NCI-H345 treated with DMSO at 0.1 percent for 48 hours (cell line): ENCODE results near the gene PDCD6IP.
A peak's percentile ranks its signal among the peaks of the same experiment; 100 is the strongest.
"Not testable (repeated sequence)": the region's sequence is repeated elsewhere in the genome, so short reads cannot be mapped to it uniquely, and the experiment has no call there.

Experiments used
- DNase-seq: peaks from one replicate; lab custom pipeline; 2025; ENCODE audit not compliant: unreplicated experiment; lab: John Stamatoyannopoulos, UW

The PDCD6IP gene

DNA sequence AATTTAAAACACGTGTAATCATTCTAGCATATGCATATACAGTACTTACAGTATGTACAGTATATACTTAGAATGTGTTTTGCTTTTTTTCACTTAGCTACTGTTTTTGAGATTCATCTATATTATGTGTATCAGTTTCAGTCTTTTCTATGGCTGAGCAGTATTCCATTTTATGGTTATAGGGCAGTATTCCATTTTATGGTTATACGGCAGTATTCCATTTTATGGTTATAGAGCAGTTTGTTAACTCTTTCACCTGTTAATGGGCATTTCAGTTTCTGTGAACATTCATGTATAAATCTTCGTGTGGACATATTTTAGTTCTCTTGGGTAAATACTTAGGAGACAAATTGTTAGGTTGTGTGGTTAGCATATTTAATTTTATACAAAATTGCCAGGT lies 40.9 kb downstream of the PDCD6IP start:
- no peak for DNase-seq

- no peak for DNase-seq
Observed at GRCh38 chr3:33840179-33840578, 41.7 kb downstream of the PDCD6IP start.

- no peak for DNase-seq
Observed at GRCh38 chr3:33848624-33849347, 50.4 kb downstream of the PDCD6IP start.

DNA sequence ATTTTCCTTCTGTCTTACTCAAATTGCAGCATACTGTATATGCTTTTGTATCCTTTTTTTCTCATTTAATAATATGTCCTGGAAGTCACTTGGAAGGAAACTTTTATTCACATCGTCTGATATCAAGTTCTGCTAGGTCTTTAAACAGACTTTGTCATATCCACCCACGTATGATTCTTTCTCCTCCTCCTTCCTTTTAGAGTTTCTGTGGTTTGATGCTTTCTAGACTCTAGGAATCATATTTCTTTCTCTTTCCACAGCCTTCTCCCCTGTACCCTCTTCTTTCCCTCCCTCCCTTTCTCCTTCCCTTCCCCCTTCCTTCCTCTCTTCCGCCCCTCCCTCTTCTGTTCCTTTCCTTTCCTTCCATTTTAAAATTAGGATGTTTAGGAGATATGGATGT lies 52.2 kb downstream of the PDCD6IP start:
- not testable (repeated sequence) for DNase-seq

GRCh38 chr3:33855407-33855806 lies 57.0 kb downstream of the PDCD6IP start:
- not testable (repeated sequence) for DNase-seq

- no peak for DNase-seq
Observed at GRCh38 chr3:33855884-33856546, 57.6 kb downstream of the PDCD6IP start.

DNA sequence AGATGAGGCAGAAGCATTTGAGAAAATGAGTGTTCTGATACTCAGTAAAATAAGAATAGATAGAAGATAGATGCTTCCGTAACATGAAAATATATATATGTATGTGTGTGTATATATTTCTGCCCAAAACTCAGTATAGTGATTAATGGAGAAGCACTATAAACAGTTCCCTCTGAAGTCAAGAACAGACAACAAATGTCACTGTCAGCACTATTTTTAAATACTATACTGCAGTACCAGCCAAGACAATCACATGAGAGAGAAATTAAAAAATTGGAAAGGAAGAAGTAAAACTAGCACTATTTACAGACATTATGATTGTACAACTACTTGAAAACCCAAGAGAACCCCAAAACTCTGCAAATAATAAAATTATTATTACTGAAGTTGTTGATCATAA lies 59.3 kb downstream of the PDCD6IP start:
- not testable (repeated sequence) for DNase-seq

DNA sequence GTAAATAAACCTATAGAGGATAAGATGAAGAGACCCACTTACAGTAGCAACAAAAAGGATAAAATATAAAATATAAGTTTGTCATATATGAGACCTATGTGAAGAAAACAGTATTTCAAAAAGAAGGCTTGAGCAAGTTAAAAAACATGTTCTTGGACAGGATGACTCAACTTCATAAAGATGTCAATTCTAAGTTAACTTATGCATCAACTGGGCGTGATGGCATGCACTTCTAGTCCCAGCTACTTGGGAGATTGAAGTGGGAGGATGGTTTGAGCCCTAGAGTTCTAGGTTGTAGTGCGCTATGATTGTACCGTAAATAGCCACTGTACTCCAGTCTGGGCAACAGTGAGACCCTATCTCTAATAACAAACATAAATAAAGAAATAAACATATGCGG lies 59.7 kb downstream of the PDCD6IP start:
- DNase-seq, result no peak

- no peak for DNase-seq
Observed at GRCh38 chr3:33860373-33861050, 62.1 kb downstream of the PDCD6IP start.

DNA sequence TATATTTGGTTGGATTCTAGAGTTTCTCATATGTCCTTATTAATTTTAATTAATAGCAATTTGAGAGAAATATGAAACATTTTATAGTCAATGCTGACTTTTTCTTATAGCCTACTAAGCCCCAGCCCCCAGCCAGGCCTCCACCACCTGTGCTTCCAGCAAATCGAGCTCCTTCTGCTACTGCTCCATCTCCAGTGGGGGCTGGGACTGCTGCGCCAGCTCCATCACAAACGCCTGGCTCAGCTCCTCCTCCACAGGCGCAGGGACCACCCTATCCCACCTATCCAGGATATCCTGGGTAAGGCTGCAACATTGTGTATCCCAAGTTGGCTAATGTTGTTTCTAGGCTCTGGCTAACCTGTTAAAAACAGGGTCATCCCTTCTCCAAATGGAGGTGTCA lies 66.7 kb downstream of the PDCD6IP start:
- DNase-seq, result no peak

DNA sequence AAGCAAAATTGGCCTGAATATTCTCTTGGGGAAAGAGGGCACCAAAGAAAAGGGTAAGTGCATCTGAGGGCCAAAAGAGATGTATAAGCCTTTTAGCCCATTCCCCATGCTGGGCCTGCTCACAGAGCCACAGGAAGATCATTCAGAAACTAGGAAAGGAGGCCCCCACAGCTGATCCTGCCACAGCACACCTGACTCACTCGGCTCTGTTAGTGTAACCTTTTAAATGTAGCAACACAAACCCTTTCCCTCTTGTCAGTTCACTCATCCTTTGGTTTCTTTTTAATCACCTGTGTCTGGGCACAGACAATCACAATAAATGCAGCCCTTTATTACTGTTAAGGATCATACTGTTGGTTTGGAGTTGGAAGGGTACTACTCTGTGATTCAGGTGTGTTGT lies 69.9 kb downstream of the PDCD6IP start:
- DNase-seq, result no peak

DNA sequence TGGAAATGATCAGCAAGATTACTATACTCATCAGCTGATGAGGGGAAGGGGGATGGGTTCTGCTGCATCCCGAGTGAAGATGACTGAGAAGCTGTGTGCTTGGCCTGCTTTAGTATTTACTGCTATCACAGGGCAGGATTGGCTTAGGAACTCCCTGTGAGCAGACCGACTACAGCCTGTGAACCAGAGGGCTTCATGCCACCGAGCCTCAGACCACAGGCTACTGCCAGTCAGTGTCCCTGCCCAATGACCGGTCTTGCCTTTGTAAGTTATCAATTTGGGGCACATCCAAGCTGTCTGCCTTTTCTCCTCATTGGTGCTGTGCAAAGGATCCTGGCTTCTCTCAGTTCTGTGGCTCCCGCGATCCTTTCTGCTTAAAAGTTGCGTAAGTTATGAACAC lies 71.5 kb downstream of the PDCD6IP start:
- DNase-seq, result no peak

DNA sequence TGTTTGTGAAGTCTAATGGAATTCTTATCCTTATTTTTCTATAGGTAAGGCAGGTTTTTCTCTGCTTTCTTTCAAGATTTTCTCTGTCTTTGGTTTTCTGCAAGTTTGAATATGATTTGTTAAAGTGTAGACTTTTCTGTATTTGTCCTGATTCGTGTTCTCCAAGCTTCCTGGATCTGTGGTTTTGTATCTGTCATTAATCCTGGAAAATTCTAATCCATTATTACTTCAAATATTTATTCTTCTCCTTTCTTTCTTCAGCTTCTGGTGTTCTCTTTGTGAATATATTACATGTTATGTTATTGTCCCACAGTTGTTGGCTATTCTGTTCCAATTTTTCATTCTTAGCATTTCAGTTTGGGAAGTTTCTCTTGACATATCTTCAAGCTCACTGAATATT lies 76.4 kb downstream of the PDCD6IP start:
- DNase-seq, result no peak

DNA sequence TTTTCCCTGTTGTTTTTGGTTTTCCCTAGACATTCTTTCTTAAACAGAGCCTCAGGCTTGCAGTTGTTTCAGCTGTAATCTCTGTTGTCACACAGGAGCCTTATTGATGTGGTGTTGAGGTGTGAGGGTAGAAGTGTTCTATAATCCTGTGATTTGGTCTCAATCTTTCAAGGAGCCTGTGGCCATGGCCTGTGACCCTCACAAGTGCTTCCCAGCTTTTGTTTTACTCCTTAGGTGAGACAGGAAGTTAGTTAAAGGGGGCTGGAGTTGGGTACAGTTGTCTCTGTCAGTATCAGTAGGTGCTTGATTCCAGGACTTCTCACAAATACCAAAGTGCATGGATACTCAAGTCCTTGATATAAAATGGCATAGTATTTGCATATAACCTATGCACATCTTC lies 77.2 kb downstream of the PDCD6IP start:
- no peak for DNase-seq

DNA sequence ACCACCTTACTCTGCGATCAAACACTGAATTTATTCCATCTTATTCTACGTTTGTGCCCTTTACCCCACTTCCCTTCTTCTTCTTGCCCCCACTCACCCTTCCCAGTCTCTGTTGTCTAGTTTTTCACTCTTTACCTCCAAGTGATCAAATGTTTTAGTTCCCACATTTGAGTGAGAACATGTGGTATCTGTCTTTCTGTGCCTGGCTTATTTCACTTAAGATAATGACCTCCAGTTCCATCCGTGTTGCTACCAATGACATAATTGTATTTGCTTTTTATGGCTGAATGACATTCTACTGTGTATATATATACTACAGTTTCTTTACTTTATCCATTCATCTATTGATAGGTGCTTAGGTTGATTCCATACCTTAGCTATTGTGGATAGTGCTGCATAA lies 78.8 kb downstream of the PDCD6IP start:
- DNase-seq, result peak; percentile 72

DNA sequence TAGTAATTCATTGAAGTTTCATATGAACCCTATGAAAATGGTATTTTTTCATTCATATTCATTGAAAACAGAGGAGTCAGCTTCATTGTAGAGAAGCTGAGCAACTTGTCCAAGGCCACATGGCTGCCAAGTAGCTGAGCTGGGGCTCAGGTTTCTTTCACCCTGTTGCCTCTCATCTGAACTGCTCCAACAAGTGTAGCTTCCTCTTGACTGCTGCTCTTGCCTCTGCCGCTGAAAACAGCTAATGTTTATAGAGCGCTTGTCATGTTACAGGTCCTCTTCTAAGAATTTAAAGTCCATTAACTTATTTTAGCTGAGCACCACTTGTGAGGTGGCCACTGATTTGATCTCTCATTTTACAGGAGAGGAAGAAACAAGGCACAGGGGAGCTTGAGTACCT lies 81.1 kb downstream of the PDCD6IP start:
- no peak for DNase-seq

- no peak for DNase-seq
Observed at GRCh38 chr3:33881156-33882064, 83.0 kb downstream of the PDCD6IP start.

- DNase-seq, result no peak
Observed at GRCh38 chr3:33882296-33882695, 83.9 kb downstream of the PDCD6IP start.

DNA sequence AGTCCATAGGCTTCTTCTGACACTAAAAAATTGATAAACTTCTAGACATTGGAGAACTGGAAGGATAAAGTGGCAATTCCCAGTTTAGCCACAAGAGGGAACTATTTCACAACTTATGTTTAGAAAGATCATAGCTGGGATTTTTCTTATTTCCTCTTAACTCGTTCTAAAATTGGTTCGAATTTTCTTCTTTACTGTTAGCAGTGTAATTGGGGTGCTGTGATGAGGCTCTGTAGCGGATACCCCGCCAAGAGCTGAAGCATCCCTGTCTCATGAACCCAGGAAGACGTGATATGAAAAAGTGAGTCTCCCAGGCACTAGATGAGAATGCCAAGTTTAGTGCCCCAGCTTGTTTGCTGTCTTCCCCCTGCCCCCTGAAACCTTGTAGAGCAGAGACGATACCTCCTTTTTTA lies 85.1 kb downstream of the PDCD6IP start:
- DNase-seq, result peak; percentile 34

GRCh38 chr3:33883951-33884561 lies 85.6 kb downstream of the PDCD6IP start:
- no peak for DNase-seq

- no peak for DNase-seq
Observed at GRCh38 chr3:33884701-33885100, 86.3 kb downstream of the PDCD6IP start.
